ENCODE results near the gene GNA15. TPM values are rescaled to one million over a fixed set of nuclear protein-coding genes. Genes with fewer than 3 reads are reported as not detected.

Gene GNA15
- total and polyA plus RNA-seq, 2 donors (not counting 3 experiments of a cell fraction or from before 2014, with no cell fraction given) = 0.17 TPM; not detected in 1

DNA sequence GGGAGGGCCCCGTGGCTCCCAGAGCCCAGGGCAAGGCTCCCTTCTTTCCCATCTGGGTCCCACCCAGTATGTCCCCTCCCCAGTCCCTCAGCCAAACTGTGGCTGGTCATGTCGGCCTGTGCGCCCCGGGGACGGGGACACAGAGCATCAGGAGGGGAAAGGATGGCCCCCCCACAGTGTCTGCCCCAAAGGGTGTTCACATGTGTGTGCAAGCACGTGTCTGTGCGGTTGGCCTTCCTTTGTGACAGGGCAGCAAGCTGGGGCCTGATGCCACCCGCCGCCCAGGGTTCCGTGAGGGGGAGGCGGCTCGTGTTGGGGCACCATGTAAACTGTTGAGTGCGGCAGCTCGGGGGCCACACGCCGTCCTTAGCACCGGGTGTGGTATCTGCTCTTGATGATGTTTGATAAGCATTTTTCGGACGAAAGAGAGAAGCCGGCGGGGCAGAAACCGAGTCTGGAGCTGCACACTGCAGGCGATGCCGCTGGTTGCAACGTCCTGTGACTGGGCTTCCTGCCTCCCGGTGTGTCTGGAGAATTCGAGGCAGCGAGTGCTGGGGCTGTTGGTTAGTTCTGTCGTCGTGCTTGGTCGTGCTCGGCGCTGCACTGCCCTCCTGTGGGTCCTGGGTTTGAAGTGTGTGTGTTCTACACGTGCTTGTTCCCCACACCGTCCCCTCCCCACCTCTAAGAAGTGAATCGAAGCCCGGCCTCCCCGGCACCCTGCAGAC is 23.3 kb upstream of the GNA15 start:
- no peak overlapping the region for H2AFZ ChIP-seq (ENCODE audit: low read depth, low read length)
- no TSS peak for BruUV-seq (replicated peaks)
- ChIA-PET CTCF (interaction anchor here (1.0 kb wide), 1 partner anchor 9 kb away, joined by 3 read pairs; no protein-coding TSS in a partner anchor), POLR2A (no interaction called here)
- intact Hi-C loops (cut with micrococcal nuclease) (no loop called here), dilution Hi-C loops (cut with MboI; ENCODE audit: extremely low pct_ligation_motif_present, low sequenced_read_pairs) (no loop called here)
- no peak overlapping the region for H3K27ac ChIP-seq (ENCODE audit: insufficient read depth, low read depth, low read length)
- DNase-seq (ENCODE audit: low read depth, low spot score) (no peak), FAIRE-seq (no peak)
- no peaks in the 10 kb centered on the region for H3K9me3 ChIP-seq (replicated peaks; ENCODE audit: control insufficient read depth, insufficient read depth, low read length)
- H4K20me1 ChIP-seq (replicated peaks; ENCODE audit: control insufficient read depth, extremely low read depth, insufficient read depth, low read length) = no peaks in the 10 kb centered on the region
- no peaks in the 10 kb centered on the region for H3K9me1 ChIP-seq (replicated peaks; ENCODE audit: control insufficient read depth, extremely low read depth, insufficient read depth, low read length)
- peaks cover 0 to 17% of the 10 kb centered on the region in 2 experiments for H3K36me3 ChIP-seq (ENCODE audit: control insufficient read depth in 2 of 2, extremely low read depth in 1 of 2, insufficient read depth in 2 of 2, low read length in 2 of 2)
- no peaks in the 10 kb centered on the region for H3K4me1 ChIP-seq (ENCODE audit: control insufficient read depth, extremely low read depth, insufficient read depth, low read length)
- H3K4me2 ChIP-seq (ENCODE audit: insufficient read depth, low read length) = no peak overlapping the region
- H3K27me3 ChIP-seq (ENCODE audit: control insufficient read depth in 2 of 2, insufficient read depth in 2 of 2, low read length in 2 of 2) = no peaks in the 10 kb centered on the region
- TF ChIP-seq FOS (IDR thresholded peaks at IDR 0.05; ENCODE audit: borderline replicate concordance, insufficient read depth, low read length) (no peak), MYC (IDR thresholded peaks at IDR 0.05; ENCODE audit: low read depth, low read length) (no peak), POLR2AphosphoS5 (IDR thresholded peaks at IDR 0.05; ENCODE audit: insufficient read depth, low read depth, low read length) (no peak), EZH2 (IDR thresholded peaks at IDR 0.05; ENCODE audit: borderline replicate concordance, low read depth, low read length, severe bottlenecking) (no peak), JUN (IDR thresholded peaks at IDR 0.05; ENCODE audit: borderline replicate concordance, insufficient read depth, insufficient read length, low read depth) (no peak), POLR2A (IDR thresholded peaks at IDR 0.05; ENCODE audit: low read depth, low read length) (no peak), GATA2 (IDR thresholded peaks at IDR 0.05; ENCODE audit: insufficient read depth, insufficient read length, low read depth, low read length) (no peak)
- TF ChIP-seq, protein P1, sequence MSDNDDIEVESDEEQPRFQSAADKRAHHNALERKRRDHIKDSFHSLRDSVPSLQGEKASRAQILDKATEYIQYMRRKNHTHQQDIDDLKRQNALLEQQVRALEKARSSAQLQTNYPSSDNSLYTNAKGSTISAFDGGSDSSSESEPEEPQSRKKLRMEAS (IDR thresholded peaks at IDR 0.05; ENCODE audit: insufficient read depth, insufficient read length) = no peak
- TF ChIP-seq, protein P2, sequence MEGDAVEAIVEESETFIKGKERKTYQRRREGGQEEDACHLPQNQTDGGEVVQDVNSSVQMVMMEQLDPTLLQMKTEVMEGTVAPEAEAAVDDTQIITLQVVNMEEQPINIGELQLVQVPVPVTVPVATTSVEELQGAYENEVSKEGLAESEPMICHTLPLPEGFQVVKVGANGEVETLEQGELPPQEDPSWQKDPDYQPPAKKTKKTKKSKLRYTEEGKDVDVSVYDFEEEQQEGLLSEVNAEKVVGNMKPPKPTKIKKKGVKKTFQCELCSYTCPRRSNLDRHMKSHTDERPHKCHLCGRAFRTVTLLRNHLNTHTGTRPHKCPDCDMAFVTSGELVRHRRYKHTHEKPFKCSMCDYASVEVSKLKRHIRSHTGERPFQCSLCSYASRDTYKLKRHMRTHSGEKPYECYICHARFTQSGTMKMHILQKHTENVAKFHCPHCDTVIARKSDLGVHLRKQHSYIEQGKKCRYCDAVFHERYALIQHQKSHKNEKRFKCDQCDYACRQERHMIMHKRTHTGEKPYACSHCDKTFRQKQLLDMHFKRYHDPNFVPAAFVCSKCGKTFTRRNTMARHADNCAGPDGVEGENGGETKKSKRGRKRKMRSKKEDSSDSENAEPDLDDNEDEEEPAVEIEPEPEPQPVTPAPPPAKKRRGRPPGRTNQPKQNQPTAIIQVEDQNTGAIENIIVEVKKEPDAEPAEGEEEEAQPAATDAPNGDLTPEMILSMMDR (IDR thresholded peaks at IDR 0.05; ENCODE audit: extremely low read depth in 1 of 2, insufficient read depth in 1 of 2, low read depth in 1 of 2, low read length in 2 of 2) = no peak
- no peak overlapping the region for H3K4me3 ChIP-seq (replicated peaks in 1 of 3; ENCODE audit: insufficient read depth in 1 of 3, low read depth in 1 of 3, low read length in 3 of 3)
- peaks cover 52% of the 10 kb centered on the region for H3K79me2 ChIP-seq (ENCODE audit: control insufficient read depth, insufficient read depth, low read length)
- H3K9ac ChIP-seq (replicated peaks; ENCODE audit: extremely low read depth, insufficient read depth, low read length) = no peak overlapping the region

All from endothelial cell of umbilical vein (primary cell).